Neuronal stem cell (in vitro differentiated cells): ENCODE measurements around the gene NEUROG1.
"Not testable (repeated sequence)": the region's sequence is repeated elsewhere in the genome, so short reads cannot be mapped to it uniquely, and the experiment has no call there.

ENCODE experiments used
- DNase-seq: peaks from one replicate; pipeline ENCODE4 v3.0.0-alpha.2; 2013; ENCODE audit warnings: low spot score
- H2AFZ ChIP-seq: one replicate; pipeline ENCODE4 v1.6.1; 2013; ENCODE audit warnings: mild to moderate bottlenecking, low read length, inconsistent platforms
- H2AK5ac ChIP-seq: 2 replicates; pipeline ENCODE4 v1.6.1; 2013; ENCODE audit warnings: low read depth, mild to moderate bottlenecking, inconsistent platforms, low read length, moderate library complexity, mixed read lengths
- H2BK120ac ChIP-seq: 2 replicates; pipeline ENCODE4 v1.6.1; 2013; ENCODE audit warnings: low read depth, mild to moderate bottlenecking, inconsistent platforms, low read length, moderate library complexity, mixed read lengths
- H2BK12ac ChIP-seq: one replicate; pipeline ENCODE4 v1.6.1; 2013; ENCODE audit warnings: low read length, inconsistent platforms
- H2BK15ac ChIP-seq: 2 replicates; pipeline ENCODE4 v1.6.1; 2013; ENCODE audit warnings: mild to moderate bottlenecking, low read length, inconsistent platforms, mixed read lengths
- H2BK5ac ChIP-seq: one replicate; pipeline ENCODE4 v1.6.1; 2013; ENCODE audit warnings: inconsistent platforms, mild to moderate bottlenecking, low read length, moderate library complexity
- H3K14ac ChIP-seq: one replicate; pipeline ENCODE4 v1.6.1; 2013; ENCODE audit warnings: low read length, inconsistent platforms
- H3K18ac ChIP-seq: 2 replicates; pipeline ENCODE4 v1.6.1; 2013; ENCODE audit warnings: low read length, inconsistent platforms
- H3K23ac ChIP-seq: 2 replicates; pipeline ENCODE4 v1.6.1; 2013; ENCODE audit warnings: low read depth, mild to moderate bottlenecking, mixed read lengths, low read length, inconsistent platforms; ENCODE audit not compliant: poor library complexity
- H3K27ac ChIP-seq: replicated peaks from 3 replicates; pipeline ENCODE4 v1.5.1; 2013; ENCODE audit warnings: low read length, inconsistent platforms
- H3K27me3 ChIP-seq, 3 experiments: 2 replicates each; pipeline ENCODE4 v1.6.1; 2013; ENCODE audit warnings: low read length in 3 of 3, mild to moderate bottlenecking in 2 of 3, inconsistent platforms in 1 of 3, low read depth in 1 of 3, mixed read lengths in 1 of 3, moderate library complexity in 1 of 3; ENCODE audit not compliant: control insufficient read depth in 3 of 3, insufficient read depth in 3 of 3
- H3K36me3 ChIP-seq, 2 donors: replicated peaks in 1 of 2; 2 replicates each; pipeline ENCODE4 v1.6.1; 2013; ENCODE audit warnings: low read length in 2 of 2; ENCODE audit not compliant: control insufficient read depth in 2 of 2, insufficient read depth in 2 of 2
- H3K4ac ChIP-seq: 2 replicates; pipeline ENCODE4 v1.6.1; 2013; ENCODE audit warnings: inconsistent platforms, mild to moderate bottlenecking, low read length, moderate library complexity
- H3K4me1 ChIP-seq, 2 donors: 1 replicate in 1 of 2; 2 replicates in 1 of 2; pipeline ENCODE4 v1.6.1; 2013; ENCODE audit warnings: low read length in 2 of 2, low read depth in 1 of 2; ENCODE audit not compliant: control insufficient read depth in 2 of 2, insufficient read depth in 1 of 2
- H3K4me2 ChIP-seq: one replicate; pipeline ENCODE4 v1.6.1; 2013; ENCODE audit warnings: mild to moderate bottlenecking, low read length, inconsistent platforms; ENCODE audit not compliant: insufficient read depth, poor library complexity, severe bottlenecking
- H3K4me3 ChIP-seq, 2 donors: 2 replicates each; pipeline ENCODE4 v1.5.1; 2013; ENCODE audit warnings: low read length in 2 of 2, mild to moderate bottlenecking in 2 of 2, inconsistent platforms in 1 of 2, moderate library complexity in 1 of 2
- H3K79me1 ChIP-seq: one replicate; pipeline ENCODE4 v1.6.1; 2013; ENCODE audit warnings: low read depth, mild to moderate bottlenecking, inconsistent platforms, low read length, moderate library complexity
- H3K9ac ChIP-seq: one replicate; pipeline ENCODE4 v1.6.1; 2013; ENCODE audit warnings: mild to moderate bottlenecking, low read depth, low read length, inconsistent platforms; ENCODE audit not compliant: poor library complexity
- H3K9me3 ChIP-seq, 2 donors: replicated peaks in 1 of 2; 2 replicates each; pipeline versions ENCODE3 to v1.6.1; 2013; ENCODE audit warnings: low read length in 2 of 2, mild to moderate bottlenecking in 2 of 2, inconsistent platforms in 1 of 2, low read depth in 1 of 2, mixed read lengths in 1 of 2, moderate library complexity in 1 of 2; ENCODE audit not compliant: control insufficient read depth in 2 of 2, insufficient read depth in 1 of 2
- H4K8ac ChIP-seq: one replicate; pipeline ENCODE4 v1.6.1; 2013; ENCODE audit warnings: low read depth, mild to moderate bottlenecking, inconsistent platforms, low read length, moderate library complexity
- H4K91ac ChIP-seq: one replicate; pipeline ENCODE4 v1.6.1; 2013; ENCODE audit warnings: low read length, low read depth, mild to moderate bottlenecking, inconsistent platforms; ENCODE audit not compliant: poor library complexity
- WGBS, 2 donors: extraction: QIAGEN DNeasy Blood & Tissue Kit; methylation state at CpG; one replicate each; pipeline ENCODE4 v1.1.7; 2013; ENCODE audit warnings: missing lambda C conversion rate in 2 of 2, mixed read lengths in 1 of 2; ENCODE audit not compliant: insufficient read length in 2 of 2, insufficient replicate concordance in 1 of 2; ENCODE audit errors: extremely low coverage in 2 of 2; 5-methylcytosine and 5-hydroxymethylcytosine counted together

The NEUROG1 gene

DNA sequence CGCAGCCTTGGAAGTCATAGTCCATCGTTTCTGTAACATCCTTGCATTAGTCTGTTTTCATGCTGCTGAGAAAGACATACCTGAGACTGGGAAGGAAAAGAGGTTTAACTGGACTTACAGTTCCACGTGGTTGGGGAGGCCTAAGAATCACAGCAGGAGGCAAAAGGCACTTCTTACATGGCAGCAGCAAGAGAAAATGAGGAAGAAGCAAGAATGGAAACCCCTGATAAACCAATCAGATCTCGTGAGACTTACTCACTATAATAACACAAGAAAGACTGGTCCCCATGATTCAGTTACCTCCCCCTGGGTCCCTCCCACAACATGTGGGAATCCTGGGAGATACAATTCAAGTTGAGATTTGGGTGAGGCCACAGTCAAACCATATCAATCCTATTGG is 40.2 kb downstream of the NEUROG1 start:
- H3K4me3 ChIP-seq, H3K4me2 ChIP-seq, H2BK12ac ChIP-seq, H2BK120ac ChIP-seq, H3K9me3 ChIP-seq, H4K8ac ChIP-seq, H3K23ac ChIP-seq, H3K18ac ChIP-seq, H4K91ac ChIP-seq, H2AFZ ChIP-seq, H3K27ac ChIP-seq, H3K9ac ChIP-seq, H2BK15ac ChIP-seq, H3K79me1 ChIP-seq, H3K4ac ChIP-seq, H3K36me3 ChIP-seq, H2BK5ac ChIP-seq, DNase-seq, H3K14ac ChIP-seq, H2AK5ac ChIP-seq: not testable (repeated sequence)
- Histone ChIP-seq H3K4me1 (peaks cover 0 to 29% of the 10 kb centered on the region in 2 donors), H3K27me3 (peaks cover 4 to 81% (median 29%) of the 10 kb centered on the region in 3 experiments)
- no CpG with 5 or more reads among the region's 4 CpGs for WGBS, 2 donors

DNA sequence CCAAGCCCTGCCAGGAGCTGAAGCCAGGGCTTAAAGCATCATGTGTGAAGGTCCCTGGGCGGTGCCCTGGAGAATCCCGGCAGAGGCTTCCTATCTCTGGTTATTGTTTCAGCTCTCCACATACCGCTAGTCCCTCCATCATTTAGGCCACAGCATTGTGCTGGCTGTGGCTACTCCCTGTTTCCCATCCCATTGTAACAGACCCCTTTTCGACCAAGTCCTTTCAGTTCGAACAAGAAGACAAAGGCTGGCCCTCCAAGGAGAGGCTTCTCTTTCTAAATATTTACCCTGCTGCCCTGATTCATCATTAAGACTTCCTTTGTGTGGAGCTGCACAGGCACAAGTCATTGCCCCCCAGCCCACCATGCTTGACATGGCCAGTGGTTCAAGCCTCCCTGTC is 41.6 kb downstream of the NEUROG1 start:
- Histone ChIP-seq H3K9ac (no peak overlapping the region), H3K4me3 (no peak overlapping the region), H3K4me1 (peaks cover 11 to 34% of the 10 kb centered on the region in 2 donors), H3K23ac (no peak overlapping the region), H2BK5ac (no peak overlapping the region), H3K4ac (no peak overlapping the region), H3K27me3 (peaks cover 4 to 94% (median 42%) of the 10 kb centered on the region in 3 experiments), H3K79me1 (no peaks in the 10 kb centered on the region), H2BK12ac (no peak overlapping the region), H3K9me3 (peaks cover 2 to 3% of the 10 kb centered on the region in 2 donors), H3K36me3 (no peaks in the 10 kb centered on the region), H3K18ac (no peak overlapping the region), H4K8ac (no peak overlapping the region), H3K4me2 (no peak overlapping the region), H2AK5ac (no peak overlapping the region), H2BK120ac (no peak overlapping the region), H4K91ac (no peak overlapping the region), H3K27ac (no peak overlapping the region), H3K14ac (no peak overlapping the region), H2AFZ (no peak overlapping the region), H2BK15ac (no peak overlapping the region)
- no peak for DNase-seq
- WGBS, 2 donors: no CpG with 5 or more reads among the region's 5 CpGs

DNA sequence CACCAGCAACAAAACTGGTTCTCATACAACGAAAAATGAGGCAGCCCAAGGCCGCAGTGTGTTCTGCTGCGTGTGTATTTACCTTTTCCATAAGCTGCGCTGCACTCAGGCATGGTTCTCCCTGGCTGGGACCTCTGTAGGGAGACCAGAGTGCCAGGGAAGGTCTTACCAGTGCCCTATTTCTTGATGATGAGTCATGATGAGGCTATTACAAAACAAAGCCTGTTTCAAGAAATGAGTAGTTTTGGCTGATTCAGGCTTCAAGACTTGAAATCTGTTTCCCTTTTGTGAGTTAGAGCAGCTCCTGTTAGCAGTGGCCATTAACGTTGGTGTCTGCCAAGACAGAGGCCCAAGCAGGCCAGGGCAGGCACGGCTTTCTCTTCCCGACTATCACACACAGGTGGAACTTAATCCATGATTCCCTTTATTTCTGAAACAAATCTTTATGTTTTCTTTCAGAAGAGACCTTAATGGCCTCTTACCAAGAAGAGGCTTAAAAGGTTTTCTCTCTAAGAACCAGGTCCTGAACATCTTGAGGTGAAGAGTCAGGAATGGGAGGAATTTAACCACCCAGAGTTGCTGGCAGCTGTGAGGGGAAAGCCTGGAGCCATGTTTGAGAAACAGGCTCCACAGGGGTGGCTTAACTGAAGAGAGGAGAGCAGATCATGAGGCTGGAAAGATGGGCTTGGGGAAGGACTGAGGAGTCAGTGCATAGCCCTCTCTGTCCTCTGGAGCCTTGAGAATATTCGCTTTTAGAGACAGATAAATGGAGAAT is 42.2 kb downstream of the NEUROG1 start:
- no peaks in the 10 kb centered on the region for H3K36me3 ChIP-seq
- no peak overlapping the region for H4K8ac ChIP-seq
- no peak overlapping the region for H3K4me2 ChIP-seq
- H3K27me3 ChIP-seq: peaks cover 4 to 98% (median 45%) of the 10 kb centered on the region in 3 experiments
- H2BK5ac ChIP-seq: no peak overlapping the region
- no peak overlapping the region for H3K23ac ChIP-seq
- peaks cover 12 to 30% of the 10 kb centered on the region in 2 donors for H3K4me1 ChIP-seq
- H3K9me3 ChIP-seq: peaks cover 2 to 3% of the 10 kb centered on the region in 2 donors
- H4K91ac ChIP-seq: no peak overlapping the region
- no peak overlapping the region for H3K4ac ChIP-seq
- no peak overlapping the region for H3K18ac ChIP-seq
- no peak overlapping the region for H3K27ac ChIP-seq
- no peak overlapping the region for H2BK12ac ChIP-seq
- no peak for DNase-seq
- H3K14ac ChIP-seq: no peak overlapping the region
- no peaks in the 10 kb centered on the region for H3K79me1 ChIP-seq
- H2AFZ ChIP-seq: no peak overlapping the region
- H2AK5ac ChIP-seq: no peak overlapping the region
- no peak overlapping the region for H3K9ac ChIP-seq
- H3K4me3 ChIP-seq: no peak overlapping the region
- H2BK15ac ChIP-seq: no peak overlapping the region
- H2BK120ac ChIP-seq: no peak overlapping the region
- WGBS, 2 donors: no CpG with 5 or more reads among the region's 8 CpGs

DNA sequence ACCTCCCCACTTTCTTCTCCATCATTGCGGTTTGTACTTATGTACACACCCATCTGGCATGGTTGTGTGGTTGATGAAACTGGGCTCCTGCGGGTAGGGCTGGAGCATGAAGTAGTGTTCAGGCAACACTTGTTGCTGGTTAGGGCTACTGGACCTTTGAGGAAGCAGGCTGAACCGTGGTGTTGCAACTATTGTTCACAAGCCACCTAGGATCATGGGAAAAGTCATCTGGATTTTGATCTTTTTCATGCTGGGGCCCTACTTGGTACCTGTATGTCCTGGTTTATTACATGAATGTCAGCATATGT is 43.5 kb downstream of the NEUROG1 start:
- H3K18ac ChIP-seq: no peak overlapping the region
- no peak overlapping the region for H2BK12ac ChIP-seq
- peaks cover 2 to 3% of the 10 kb centered on the region in 2 donors for H3K9me3 ChIP-seq
- no peak overlapping the region for H4K91ac ChIP-seq
- no peak overlapping the region for H2BK15ac ChIP-seq
- no peak overlapping the region for H3K4ac ChIP-seq
- H3K36me3 ChIP-seq: no peaks in the 10 kb centered on the region
- WGBS, 2 donors: no CpG with 5 or more reads among the region's 3 CpGs
- no peak overlapping the region for H3K14ac ChIP-seq
- H3K23ac ChIP-seq: no peak overlapping the region
- no peak overlapping the region for H3K27ac ChIP-seq
- H3K4me2 ChIP-seq: no peak overlapping the region
- H3K79me1 ChIP-seq: no peaks in the 10 kb centered on the region
- H4K8ac ChIP-seq: no peak overlapping the region
- H2BK5ac ChIP-seq: no peak overlapping the region
- H3K4me1 ChIP-seq: peaks cover 12 to 30% of the 10 kb centered on the region in 2 donors
- H2AFZ ChIP-seq: no peak overlapping the region
- DNase-seq: no peak
- no peak overlapping the region for H3K9ac ChIP-seq
- no peak overlapping the region for H3K4me3 ChIP-seq
- no peak overlapping the region for H2AK5ac ChIP-seq
- H3K27me3 ChIP-seq: peaks cover 8 to 98% (median 57%) of the 10 kb centered on the region in 3 experiments
- H2BK120ac ChIP-seq: no peak overlapping the region
